Aorta (tissue), 5 donors: ENCODE data around the gene TMEM30B. TPM values are rescaled to one million over a fixed set of nuclear protein-coding genes. Genes with fewer than 3 reads are reported as not detected.

Experiments
- ATAC-seq: fragments of 200-7000 bp; cut with Tn5 transposase; one replicate; pipeline ENCODE4 v1.9.1; 2022; ENCODE audit warnings: moderate library complexity; ENCODE audit not compliant: low FRiP score
- DNase-seq, 2 donors: peaks; one replicate each; pipeline ENCODE4 v3.0.0-alpha.2; 2020
- H3K27ac ChIP-seq, 2 donors: one replicate each; pipeline ENCODE4 v1.5.1; 2013; ENCODE audit warnings: low read length in 2 of 2, mild to moderate bottlenecking in 2 of 2, moderate library complexity in 2 of 2, control low read depth in 1 of 2, inconsistent platforms in 1 of 2, low read depth in 1 of 2
- H3K27me3 ChIP-seq, 2 donors: one replicate each; pipeline ENCODE4 v1.6.1; 2013; ENCODE audit warnings: control low read depth in 1 of 2, low read length in 1 of 2, mild to moderate bottlenecking in 1 of 2, moderate library complexity in 1 of 2; ENCODE audit not compliant: insufficient read depth in 2 of 2, control insufficient read depth in 1 of 2
- H3K36me3 ChIP-seq, 2 donors: one replicate each; pipeline ENCODE4 v1.6.1; 2013; ENCODE audit warnings: control low read depth in 1 of 2, low read length in 1 of 2, mild to moderate bottlenecking in 1 of 2; ENCODE audit not compliant: insufficient read depth in 2 of 2, control insufficient read depth in 1 of 2
- H3K4me1 ChIP-seq, 2 donors: one replicate each; pipeline ENCODE4 v1.6.1; 2013; ENCODE audit warnings: low read length in 2 of 2, control low read depth in 1 of 2, mild to moderate bottlenecking in 1 of 2, moderate library complexity in 1 of 2; ENCODE audit not compliant: insufficient read depth in 2 of 2, control insufficient read depth in 1 of 2
- H3K4me3 ChIP-seq, 2 donors: one replicate each; pipeline ENCODE4 v1.5.1; 2013; ENCODE audit warnings: low read length in 2 of 2, control low read depth in 1 of 2, mild to moderate bottlenecking in 1 of 2
- H3K9me3 ChIP-seq: one replicate; pipeline ENCODE4 v1.6.1; 2013; ENCODE audit warnings: mild to moderate bottlenecking, low read length; ENCODE audit not compliant: control insufficient read depth
- WGBS, 2 donors: extraction: QIAGEN DNeasy Blood & Tissue Kit; methylation state at CpG; one replicate each; pipeline ENCODE4 v1.1.7; 2013; 5-methylcytosine and 5-hydroxymethylcytosine counted together
- intact Hi-C, 2 donors: fragments of 100-400 bp; cut with DNase I; formaldehyde crosslinking; loops; one replicate each; pipeline versions ENCODE4 v1.14.2 to v1.15.0; 2022
- polyA plus RNA-seq, 2 donors: library from polyadenylated mRNA; stranded (reverse); fragments of 200-250 nt; gene quantifications; one replicate each; pipeline ENCODE4 v1.2.3, GENCODE V29; 2013
- total RNA-seq, 2 donors: library from RNA; stranded (reverse); fragmentation: NEBNext Ultra II Directional; extraction: Animal tissue kit (Norgen Biotek cat#: 25700); gene quantifications; one replicate each; pipeline ENCODE4 v1.2.1, GENCODE V29; 2021
- donor health status: healthy with polysubstance abuse.
- donor health status: Bipolar disorder and iron deficiency.
- donor health status: DM: no; HTN: no; CAD: no.
- donor health status: DM: no; HTN: no; CAD: no.
- donor health status: DM: yes; HTN: yes; CAD: no.

The TMEM30B gene
- total and polyA plus RNA-seq, 4 donors = 7.5 to 81.7 (median 32.3) TPM

DNA sequence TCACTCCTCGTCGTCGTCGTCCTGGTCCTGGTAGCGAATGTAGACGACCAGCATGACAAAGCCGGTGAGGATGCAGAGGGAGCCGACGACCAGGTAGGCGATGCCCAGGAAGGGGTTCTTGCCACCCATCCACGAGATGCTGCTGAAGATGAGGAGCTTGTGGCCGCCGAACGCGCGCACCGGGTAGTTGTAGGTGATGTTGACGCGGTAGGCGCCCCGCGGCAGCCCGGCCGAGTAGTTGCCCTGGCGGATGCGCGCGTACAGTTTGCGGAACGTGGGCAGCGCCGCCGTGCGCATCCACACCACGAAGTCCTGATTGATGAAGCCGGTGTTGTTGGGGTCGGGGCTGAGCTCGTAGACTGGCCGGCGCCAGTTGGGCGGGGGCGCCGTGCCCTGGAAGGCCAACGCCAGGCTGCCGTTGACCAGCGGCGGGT, 1.0 kb downstream of the TMEM30B start:
- peak overlapping the region in 1 of 2 donors; percentile 80 for H3K4me3 ChIP-seq
- peaks cover 0 to 1% of the 10 kb centered on the region in 2 donors for H3K36me3 ChIP-seq
- no peak for DNase-seq
- H3K27ac ChIP-seq = peak overlapping the region in 1 of 2 donors; percentile 90
- H3K9me3 ChIP-seq = peaks cover 2% of the 10 kb centered on the region
- H3K4me1 ChIP-seq = no peaks in the 10 kb centered on the region
- ATAC-seq = peak; percentile 51
- intact Hi-C loops = loop anchor here in 1 of 2 donors (10.0 kb wide), 1 partner anchor 555 kb away; no protein-coding TSS in a partner anchor
- WGBS, 2 donors = 25 to 27% methylated on average over 47 of the region's 47 CpGs
- no peaks in the 10 kb centered on the region for H3K27me3 ChIP-seq

- H3K4me1 ChIP-seq = no peaks in the 10 kb centered on the region
- H3K4me3 ChIP-seq = peak overlapping the region in 1 of 2 donors; percentile 6
- WGBS, 2 donors = 12 to 18% methylated on average over 5 of the region's 5 CpGs
- intact Hi-C loops = no loop called here
- DNase-seq (no peak), ATAC-seq (no peak)
- H3K9me3 ChIP-seq = peaks cover 2% of the 10 kb centered on the region
- H3K27ac ChIP-seq = peak overlapping the region in 1 of 2 donors; percentile 7
- peaks cover 0 to 1% of the 10 kb centered on the region in 2 donors for H3K36me3 ChIP-seq
- no peaks in the 10 kb centered on the region for H3K27me3 ChIP-seq
These were observed 2.1 kb downstream of the TMEM30B start for GRCh38 chr14:61279082-61279481.

- H3K27me3 ChIP-seq = no peaks in the 10 kb centered on the region
- no peak overlapping the region for H3K27ac ChIP-seq
- H3K4me1 ChIP-seq = no peaks in the 10 kb centered on the region
- 71 to 84% methylated on average over 4 of the region's 4 CpGs for WGBS, 2 donors
- peaks cover 0 to 1% of the 10 kb centered on the region in 2 donors for H3K36me3 ChIP-seq
- intact Hi-C loops = no loop called here
- DNase-seq = no peak
- no peak for ATAC-seq
- H3K9me3 ChIP-seq = no peaks in the 10 kb centered on the region
- no peak overlapping the region for H3K4me3 ChIP-seq
These were observed 3.4 kb downstream of the TMEM30B start for GRCh38 chr14:61277784-61278183.

DNA sequence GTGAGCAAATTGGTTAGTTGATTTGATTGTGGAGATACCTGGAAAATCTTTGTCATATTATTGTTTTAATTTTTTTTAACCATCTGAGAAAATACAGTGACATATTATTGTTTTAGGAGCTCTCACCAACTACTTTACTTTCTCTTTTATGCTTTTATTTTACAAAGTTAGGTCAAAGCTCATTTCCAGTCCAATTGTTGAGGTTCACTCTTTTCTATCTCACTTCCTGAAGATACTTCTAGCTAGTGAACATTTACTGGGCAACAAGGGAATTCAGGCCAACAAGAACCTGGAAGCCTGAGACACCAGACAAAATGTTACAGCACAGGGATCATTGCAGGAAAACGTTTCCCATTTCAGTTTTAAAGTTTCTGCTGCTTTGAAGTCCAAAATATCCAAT, 3.9 kb downstream of the TMEM30B start:
- no peak for ATAC-seq
- H3K27me3 ChIP-seq = no peaks in the 10 kb centered on the region
- intact Hi-C loops = no loop called here
- no peaks in the 10 kb centered on the region for H3K9me3 ChIP-seq
- DNase-seq = no peak
- no peak overlapping the region for H3K4me3 ChIP-seq
- H3K4me1 ChIP-seq = no peaks in the 10 kb centered on the region
- no peak overlapping the region for H3K27ac ChIP-seq
- 76 to 86% methylated on average over 1 of the region's 1 CpG for whole genome bisulfite sequencing, 2 donors
- peaks cover 0 to 1% of the 10 kb centered on the region in 2 donors for H3K36me3 ChIP-seq

DNA sequence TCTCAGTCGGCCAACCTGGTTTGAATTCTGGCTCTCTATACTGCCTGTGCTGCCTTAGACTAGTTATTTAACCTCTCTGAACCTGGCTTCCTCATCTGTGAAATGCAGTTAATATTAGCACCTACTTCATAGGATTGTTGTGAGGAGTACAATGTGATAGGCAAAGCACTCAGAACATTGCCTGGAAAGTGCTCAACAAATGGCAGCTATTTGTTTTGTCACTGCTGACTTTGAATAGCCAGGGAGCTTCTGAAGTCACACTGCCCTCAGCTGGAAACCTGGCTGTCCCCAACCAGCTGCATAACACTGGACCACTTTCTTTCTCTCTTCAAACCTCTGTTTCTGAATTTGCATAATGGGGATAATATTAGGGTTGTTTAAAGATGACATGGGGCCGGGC, 9.6 kb downstream of the TMEM30B start:
- 92 to 94% methylated on average over 2 of the region's 2 CpGs for WGBS, 2 donors

DNA sequence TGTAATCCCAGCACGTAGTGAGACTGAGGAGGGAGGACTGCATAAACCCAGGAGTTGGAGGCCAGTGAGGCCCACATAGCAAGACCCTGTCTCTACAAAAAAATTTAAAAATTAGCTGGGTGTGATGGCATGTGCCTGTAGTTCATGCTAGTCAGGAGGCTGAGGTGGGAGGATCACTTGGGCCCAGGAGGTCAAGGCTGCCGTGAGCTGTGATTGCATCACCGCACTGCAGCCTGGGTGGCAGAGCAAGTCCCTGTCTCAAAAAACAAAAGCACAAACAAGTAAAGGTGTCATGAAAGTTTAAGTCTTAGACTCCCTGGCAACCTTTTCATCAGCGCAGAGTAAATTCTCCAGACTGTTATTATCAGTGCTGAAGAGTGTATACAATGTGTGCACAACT, 10.4 kb downstream of the TMEM30B start:
- Histone ChIP-seq H3K36me3 (peaks cover 0 to 1% of the 10 kb centered on the region in 2 donors), H3K27me3 (no peaks in the 10 kb centered on the region), H3K4me3 (no peak overlapping the region), H3K9me3 (no peaks in the 10 kb centered on the region), H3K27ac (no peak overlapping the region), H3K4me1 (peaks cover 0 to 3% of the 10 kb centered on the region in 2 donors)
- WGBS, 2 donors = 74 to 83% methylated on average over 4 of the region's 4 CpGs
- no peak for DNase-seq
- ATAC-seq = no peak
- intact Hi-C loops = no loop called here

More for the DNA sequence above, 9.6 kb downstream of the TMEM30B start:
- Histone ChIP-seq H3K4me3 (no peak overlapping the region), H3K27me3 (no peaks in the 10 kb centered on the region), H3K36me3 (peaks cover 0 to 1% of the 10 kb centered on the region in 2 donors), H3K27ac (no peak overlapping the region), H3K9me3 (no peaks in the 10 kb centered on the region), H3K4me1 (peaks cover 0 to 3% of the 10 kb centered on the region in 2 donors)
- intact Hi-C loops = no loop called here
- ATAC-seq (no peak), DNase-seq (no peak)

- H3K27me3 ChIP-seq = no peaks in the 10 kb centered on the region
- H3K36me3 ChIP-seq = no peaks in the 10 kb centered on the region
- DNase-seq (peak; percentile 74 to 85), ATAC-seq (peak; percentile 88)
- H3K27ac ChIP-seq = no peak overlapping the region
- H3K4me3 ChIP-seq = peak overlapping the region in 1 of 2 donors; percentile 1
- H3K9me3 ChIP-seq = no peaks in the 10 kb centered on the region
- intact Hi-C loops = no loop called here
- WGBS, 2 donors = 5 to 8% methylated on average over 21 of the region's 21 CpGs
- H3K4me1 ChIP-seq = peaks cover 0 to 3% of the 10 kb centered on the region in 2 donors
These were observed 11.6 kb downstream of the TMEM30B start for GRCh38 chr14:61269321-61270083.

- intact Hi-C loops = no loop called here
- DNase-seq (no peak), ATAC-seq (no peak)
- no peaks in the 10 kb centered on the region for H3K27me3 ChIP-seq
- no peak overlapping the region for H3K27ac ChIP-seq
- no peaks in the 10 kb centered on the region for H3K36me3 ChIP-seq
- no peaks in the 10 kb centered on the region for H3K9me3 ChIP-seq
- H3K4me3 ChIP-seq = no peak overlapping the region
- peaks cover 0 to 3% of the 10 kb centered on the region in 2 donors for H3K4me1 ChIP-seq
- 4% methylated on average over 1 of the region's 1 CpG for WGBS, 2 donors
These were observed 12.3 kb downstream of the TMEM30B start for GRCh38 chr14:61268812-61269211.
